Measurements from ENCODE around the gene STX11.

The STX11 gene

GRCh38 chr6:144156991-144157390 is 6.7 kb downstream of the STX11 start:
- DNase-seq (ENCODE audit: insufficient read length, low spot score), result no peak
- TF ChIP-seq, protein P1, sequence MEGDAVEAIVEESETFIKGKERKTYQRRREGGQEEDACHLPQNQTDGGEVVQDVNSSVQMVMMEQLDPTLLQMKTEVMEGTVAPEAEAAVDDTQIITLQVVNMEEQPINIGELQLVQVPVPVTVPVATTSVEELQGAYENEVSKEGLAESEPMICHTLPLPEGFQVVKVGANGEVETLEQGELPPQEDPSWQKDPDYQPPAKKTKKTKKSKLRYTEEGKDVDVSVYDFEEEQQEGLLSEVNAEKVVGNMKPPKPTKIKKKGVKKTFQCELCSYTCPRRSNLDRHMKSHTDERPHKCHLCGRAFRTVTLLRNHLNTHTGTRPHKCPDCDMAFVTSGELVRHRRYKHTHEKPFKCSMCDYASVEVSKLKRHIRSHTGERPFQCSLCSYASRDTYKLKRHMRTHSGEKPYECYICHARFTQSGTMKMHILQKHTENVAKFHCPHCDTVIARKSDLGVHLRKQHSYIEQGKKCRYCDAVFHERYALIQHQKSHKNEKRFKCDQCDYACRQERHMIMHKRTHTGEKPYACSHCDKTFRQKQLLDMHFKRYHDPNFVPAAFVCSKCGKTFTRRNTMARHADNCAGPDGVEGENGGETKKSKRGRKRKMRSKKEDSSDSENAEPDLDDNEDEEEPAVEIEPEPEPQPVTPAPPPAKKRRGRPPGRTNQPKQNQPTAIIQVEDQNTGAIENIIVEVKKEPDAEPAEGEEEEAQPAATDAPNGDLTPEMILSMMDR (IDR thresholded peaks at IDR 0.05; ENCODE audit: insufficient read depth, missing control alignments), result no peak
- no peak for FAIRE-seq

GRCh38 chr6:144158133-144158532 is 7.8 kb downstream of the STX11 start:
- DNase-seq (ENCODE audit: insufficient read length, low spot score) (no peak), FAIRE-seq (no peak)
- TF ChIP-seq, protein P1 (IDR thresholded peaks at IDR 0.05; ENCODE audit: insufficient read depth, missing control alignments), result no peak

- no peak for FAIRE-seq
- TF ChIP-seq, protein P1 (IDR thresholded peaks at IDR 0.05; ENCODE audit: insufficient read depth, missing control alignments), result no peak
- no peak for DNase-seq (ENCODE audit: insufficient read length, low spot score)
Observed at GRCh38 chr6:144159223-144159622, 8.9 kb downstream of the STX11 start.

DNA sequence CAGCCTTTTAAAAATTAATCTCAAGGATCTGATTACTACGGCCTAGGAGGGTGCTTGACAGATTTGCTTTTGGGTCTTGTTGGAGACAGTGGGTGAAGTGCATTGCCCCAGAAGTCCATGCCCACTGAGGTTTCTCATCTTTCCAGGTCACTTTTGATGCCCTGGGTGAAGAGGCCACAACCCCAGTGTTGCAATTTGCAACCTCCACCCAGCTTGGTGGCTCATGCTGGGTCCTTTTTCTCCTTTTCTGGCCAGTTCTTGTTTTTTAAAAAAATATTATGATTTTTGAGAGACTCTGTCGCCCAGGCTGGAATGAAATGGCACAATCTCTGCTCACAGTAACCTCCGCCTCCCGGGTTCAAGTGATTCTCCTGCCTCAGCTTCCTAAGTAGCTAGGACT is 9.4 kb downstream of the STX11 start:
- DNase-seq (ENCODE audit: insufficient read length, low spot score), result no peak
- FAIRE-seq, result no peak
- TF ChIP-seq, protein P1 (IDR thresholded peaks at IDR 0.05; ENCODE audit: insufficient read depth, missing control alignments), result no peak

DNA sequence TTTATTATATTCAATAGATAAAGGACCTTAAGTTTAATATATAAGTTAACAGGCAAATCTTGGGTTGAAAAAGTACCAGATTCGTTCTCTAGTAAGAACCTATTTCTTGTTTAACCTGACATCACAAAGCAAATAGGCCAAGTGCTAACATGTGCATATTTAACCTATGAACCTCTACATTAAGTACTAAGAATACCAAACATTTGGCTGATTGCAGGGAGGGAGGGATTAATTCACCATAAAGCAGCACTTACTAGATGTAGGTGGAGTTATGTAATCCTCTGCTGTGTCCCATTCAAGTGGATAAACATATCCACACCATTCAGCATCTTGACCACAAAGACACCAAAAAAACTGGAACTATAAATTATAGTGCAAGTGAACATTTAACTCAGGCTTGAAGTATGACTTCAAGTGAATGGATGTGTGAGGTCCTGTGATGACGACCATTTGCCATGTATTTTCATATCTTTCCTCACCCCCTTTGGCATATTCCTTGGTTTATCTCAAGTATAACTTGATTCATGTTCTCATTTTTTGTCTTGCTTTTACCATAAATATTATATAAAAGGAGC is 10.2 kb downstream of the STX11 start:
- TF ChIP-seq, protein P1 (IDR thresholded peaks at IDR 0.05; ENCODE audit: insufficient read depth, missing control alignments), result no peak
- no peak for DNase-seq (ENCODE audit: insufficient read length, low spot score)
- FAIRE-seq, result no peak

DNA sequence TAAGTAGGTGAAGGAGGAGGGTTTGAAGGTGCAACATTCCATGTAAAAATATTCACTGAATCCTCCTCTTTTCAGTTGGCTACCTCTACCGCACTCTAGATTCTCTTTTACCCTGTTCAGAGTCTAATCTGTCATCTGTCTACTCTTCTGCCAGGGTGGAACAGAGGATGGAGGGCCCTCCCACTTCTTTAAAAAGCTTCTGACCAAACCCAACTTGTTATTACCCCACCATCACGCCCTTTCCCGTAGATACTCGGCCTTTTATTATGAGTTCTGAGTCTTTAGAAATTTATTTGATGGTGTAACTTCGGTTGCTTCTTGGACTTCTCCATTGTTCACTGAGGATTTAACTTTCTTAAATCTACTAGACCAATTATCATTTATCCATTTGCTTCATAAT is 11.7 kb downstream of the STX11 start:
- no peak for FAIRE-seq
- no peak for DNase-seq (ENCODE audit: insufficient read length, low spot score)
- TF ChIP-seq, protein P1 (IDR thresholded peaks at IDR 0.05; ENCODE audit: insufficient read depth, missing control alignments), result no peak

DNA sequence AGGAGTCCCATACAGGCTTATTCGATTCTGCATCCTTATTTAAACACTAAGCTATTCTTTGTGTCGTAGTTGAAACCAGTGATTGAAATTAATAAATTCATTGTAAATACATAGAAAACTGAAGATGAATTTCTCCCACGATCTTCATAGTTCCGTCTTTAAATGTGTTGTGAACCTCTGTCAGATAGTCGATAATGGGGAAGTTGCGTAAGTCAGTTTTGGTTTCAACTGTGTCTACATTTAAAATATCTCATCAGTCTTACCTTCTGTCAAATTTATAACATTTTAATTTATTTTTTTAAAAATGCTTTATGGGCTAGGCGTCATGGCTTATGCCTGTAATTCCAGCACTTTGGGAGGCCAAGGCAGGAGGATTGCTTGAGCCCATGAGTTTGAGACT is 12.7 kb downstream of the STX11 start:
- TF ChIP-seq, protein P1 (IDR thresholded peaks at IDR 0.05; ENCODE audit: insufficient read depth, missing control alignments), result no peak
- DNase-seq (ENCODE audit: insufficient read length, low spot score) (no peak), FAIRE-seq (no peak)
